Gastroesophageal sphincter (tissue), 4 donors: ENCODE data around the gene CACNA1C. TPM values are rescaled to one million over a fixed set of nuclear protein-coding genes. Genes with fewer than 3 reads are reported as not detected.

ENCODE experiments used
- ATAC-seq: fragments of 150-250 bp; one replicate; pipeline ENCODE4 v1.9.1; 2016; ENCODE audit warnings: mild to moderate bottlenecking, moderate library complexity
- H3K27ac ChIP-seq, 4 donors: fragments of 200-600 bp; sonication (generic) in 3 of 4; 1 replicate in 3 of 4; 2 replicates in 1 of 4; pipeline ENCODE4 v1.5.1; 2016 to 2019
- H3K27me3 ChIP-seq: fragments of 200-600 bp; sonication (generic); one replicate; pipeline ENCODE4 v1.5.1; 2019
- H3K36me3 ChIP-seq, 2 donors: fragments of 200-600 bp; sonication (generic); one replicate each; pipeline ENCODE4 v1.5.1; 2019; ENCODE audit warnings: control low read depth in 1 of 2
- H3K4me1 ChIP-seq, 3 donors: fragments of 200-600 bp; sonication (generic); 1 replicate in 2 of 3; 2 replicates in 1 of 3; pipeline ENCODE4 v1.5.1; 2016 to 2019; ENCODE audit warnings: control low read depth in 2 of 3
- H3K4me3 ChIP-seq, 2 donors: fragments of 200-600 bp; sonication (generic); one replicate each; pipeline ENCODE4 v1.5.1; 2019; ENCODE audit warnings: mild to moderate bottlenecking in 1 of 2, moderate library complexity in 1 of 2
- H3K9me3 ChIP-seq, 3 donors: fragments of 200-600 bp; sonication (generic); one replicate each; pipeline ENCODE4 v1.5.1; 2017 to 2019; ENCODE audit warnings: control low read depth in 2 of 3
- CTCF ChIP-seq, 4 experiments: fragments of 200-600 bp in 2 of 4; fragments of 450-650 bp in 2 of 4; sonication (generic) in 1 of 4; IDR thresholded peaks; one replicate each; pipeline ENCODE4 v1.5.1; 2017 to 2019; ENCODE audit warnings: antibody characterized with exemption in 4 of 4, mild to moderate bottlenecking in 2 of 4, moderate library complexity in 2 of 4
- EP300 ChIP-seq: sonication (generic); formaldehyde crosslinking; IDR thresholded peaks from one replicate; pipeline ENCODE4 v1.6.1; 2017; ENCODE audit warnings: antibody characterized with exemption, mild to moderate bottlenecking
- POLR2A ChIP-seq, 2 donors: fragments of 450-650 bp; IDR thresholded peaks; one replicate each; pipeline ENCODE4 v1.6.1; 2017; ENCODE audit warnings: antibody characterized with exemption in 2 of 2, mild to moderate bottlenecking in 2 of 2, moderate library complexity in 1 of 2
- POLR2AphosphoS5 ChIP-seq: sonication (generic); formaldehyde crosslinking; IDR thresholded peaks from one replicate; pipeline ENCODE4 v1.6.1; 2017; ENCODE audit warnings: antibody characterized with exemption
- WGBS, 2 donors: methylation state at CpG; one replicate each; pipeline ENCODE4 v1.1.5; 2018; ENCODE audit warnings: low coverage in 1 of 2; 5-methylcytosine and 5-hydroxymethylcytosine counted together
- total RNA-seq, 4 donors: library from RNA; depleted of rRNA; stranded (reverse); fragments of >200 nt; gene quantifications; one replicate each; pipeline ENCODE4 v1.1.0, GENCODE V29; 2016

CACNA1C gene
- total RNA-seq, 4 donors from 2014 or later: 22.9 to 96.2 (median 41.4) TPM

- Histone ChIP-seq H3K27ac (peak overlapping the region in 1 of 4 donors; percentile 19), H3K4me3 (no peak overlapping the region), H3K9me3 (no peaks in the 10 kb centered on the region), H3K27me3 (no peaks in the 10 kb centered on the region), H3K4me1 (peaks cover 3 to 85% (median 9%) of the 10 kb centered on the region in 3 donors), H3K36me3 (no peaks in the 10 kb centered on the region)
- WGBS, 2 donors: 88% methylated on average over 1 of the region's 2 CpGs; no CpG with 5 or more reads in 1 of the 2 donors
- no peak for ATAC-seq
- TF ChIP-seq POLR2A (IDR thresholded peaks at IDR 0.05) (no peak), EP300 (no peak), CTCF (IDR thresholded peaks at IDR 0.05) (no peak), POLR2AphosphoS5 (no peak)
Measured at GRCh38 chr12:2380946-2381345, 328.2 kb downstream of the CACNA1C start.

GRCh38 chr12:2382370-2383155, 329.8 kb downstream of the CACNA1C start:
- Histone ChIP-seq H3K9me3 (no peaks in the 10 kb centered on the region), H3K4me1 (peaks cover 3 to 76% (median 6%) of the 10 kb centered on the region in 3 donors), H3K4me3 (no peak overlapping the region), H3K36me3 (no peaks in the 10 kb centered on the region), H3K27me3 (no peaks in the 10 kb centered on the region), H3K27ac (peak overlapping the region in 3 of 4 donors; percentile 49 to 78 (median 75))
- 79 to 80% methylated on average over 5 of the region's 5 CpGs for WGBS, 2 donors
- TF ChIP-seq POLR2A (IDR thresholded peaks at IDR 0.05): no peak
- no peak for TF ChIP-seq CTCF (IDR thresholded peaks at IDR 0.05)
- TF ChIP-seq POLR2AphosphoS5: no peak
- TF ChIP-seq EP300: no peak
- ATAC-seq: no peak

GRCh38 chr12:2383325-2384028, 330.7 kb downstream of the CACNA1C start:
- no peaks in the 10 kb centered on the region for H3K27me3 ChIP-seq
- H3K4me1 ChIP-seq: peaks cover 3 to 67% (median 6%) of the 10 kb centered on the region in 3 donors
- 50 to 65% methylated on average over 6 to 10 of the region's 10 CpGs for WGBS, 2 donors
- ATAC-seq: no peak
- H3K9me3 ChIP-seq: no peaks in the 10 kb centered on the region
- peak overlapping the region in 3 of 4 donors; percentile 49 to 78 (median 75) for H3K27ac ChIP-seq
- H3K4me3 ChIP-seq: no peak overlapping the region
- no peaks in the 10 kb centered on the region for H3K36me3 ChIP-seq
- TF ChIP-seq CTCF (IDR thresholded peaks at IDR 0.05) (no peak), EP300 (no peak), POLR2AphosphoS5 (no peak), POLR2A (IDR thresholded peaks at IDR 0.05) (no peak)

GRCh38 chr12:2384029-2384386, 331.2 kb downstream of the CACNA1C start:
- TF ChIP-seq POLR2AphosphoS5 (peak; percentile 28), EP300 (no peak)
- no peak overlapping the region for H3K4me3 ChIP-seq
- peak overlapping the region in 3 of 4 donors; percentile 49 to 78 (median 75) for H3K27ac ChIP-seq
- no peaks in the 10 kb centered on the region for H3K27me3 ChIP-seq
- H3K9me3 ChIP-seq: no peaks in the 10 kb centered on the region
- WGBS, 2 donors: 71 to 100% methylated on average over 2 to 6 of the region's 6 CpGs
- no peak for ATAC-seq
- peaks cover 3 to 63% (median 4%) of the 10 kb centered on the region in 3 donors for H3K4me1 ChIP-seq
- H3K36me3 ChIP-seq: no peaks in the 10 kb centered on the region

GRCh38 chr12:2384533-2385351, 332.0 kb downstream of the CACNA1C start:
- Histone ChIP-seq H3K4me3 (peak overlapping the region in 1 of 2 donors; percentile 31), H3K9me3 (no peaks in the 10 kb centered on the region), H3K4me1 (peaks cover 0 to 65% (median 3%) of the 10 kb centered on the region in 3 donors), H3K27me3 (no peaks in the 10 kb centered on the region), H3K36me3 (no peaks in the 10 kb centered on the region), H3K27ac (peak overlapping the region; percentile 8 to 81 (median 76))
- peak; percentile 59 for ATAC-seq
- WGBS, 2 donors: 12 to 33% methylated on average over 11 to 14 of the region's 17 CpGs
- TF ChIP-seq CTCF (IDR thresholded peaks at IDR 0.05) (peak in 2 of 4 experiments; percentile 11 to 18), POLR2AphosphoS5 (peak; percentile 57), POLR2A (IDR thresholded peaks at IDR 0.05) (no peak), EP300 (no peak)
